ENCODE measurements around the gene C5orf63.

C5orf63 gene

DNA sequence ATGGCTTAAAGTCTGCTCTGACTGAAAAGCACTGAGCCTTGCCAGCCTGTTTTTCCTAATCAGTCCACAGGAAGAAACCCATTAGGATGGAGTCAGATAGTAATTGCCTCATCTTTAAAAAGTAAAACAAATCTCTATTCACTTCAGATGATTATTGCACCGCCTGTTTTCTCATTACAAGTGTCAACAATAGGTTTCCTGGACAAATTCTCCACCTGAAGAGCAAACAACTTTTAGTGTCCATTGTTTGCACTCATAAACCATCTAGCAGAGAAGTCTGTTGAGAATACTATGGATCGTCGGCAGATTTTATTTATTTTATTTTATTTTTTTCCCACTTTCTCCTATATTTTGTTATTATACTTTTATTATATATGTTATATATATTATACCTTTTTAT, 20.3 kb downstream of the C5orf63 start:
- no peak for TF ChIP-seq ZC3H10 (CRISPR knock-in tag; IDR thresholded peaks at IDR 0.05)
- TF ChIP-seq ZFP30 (CRISPR knock-in tag; IDR thresholded peaks at IDR 0.05) = no peak
- no peak for TF ChIP-seq TSHZ2 (CRISPR knock-in tag; IDR thresholded peaks at IDR 0.05)
- TF ChIP-seq, protein P1, sequence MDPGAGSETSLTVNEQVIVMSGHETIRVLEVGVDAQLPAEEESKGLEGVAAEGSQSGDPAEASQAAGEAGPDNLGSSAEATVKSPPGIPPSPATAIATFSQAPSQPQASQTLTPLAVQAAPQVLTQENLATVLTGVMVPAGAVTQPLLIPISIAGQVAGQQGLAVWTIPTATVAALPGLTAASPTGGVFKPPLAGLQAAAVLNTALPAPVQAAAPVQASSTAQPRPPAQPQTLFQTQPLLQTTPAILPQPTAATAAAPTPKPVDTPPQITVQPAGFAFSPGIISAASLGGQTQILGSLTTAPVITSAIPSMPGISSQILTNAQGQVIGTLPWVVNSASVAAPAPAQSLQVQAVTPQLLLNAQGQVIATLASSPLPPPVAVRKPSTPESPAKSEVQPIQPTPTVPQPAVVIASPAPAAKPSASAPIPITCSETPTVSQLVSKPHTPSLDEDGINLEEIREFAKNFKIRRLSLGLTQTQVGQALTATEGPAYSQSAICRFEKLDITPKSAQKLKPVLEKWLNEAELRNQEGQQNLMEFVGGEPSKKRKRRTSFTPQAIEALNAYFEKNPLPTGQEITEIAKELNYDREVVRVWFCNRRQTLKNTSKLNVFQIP (CRISPR knock-in tag; IDR thresholded peaks at IDR 0.05; ENCODE audit: borderline replicate concordance, low read depth) = no peak
- no peak for TF ChIP-seq GLIS3 (CRISPR knock-in tag; IDR thresholded peaks at IDR 0.05)
- TF ChIP-seq RARB (CRISPR knock-in tag; IDR thresholded peaks at IDR 0.05) = no peak
- TF ChIP-seq CSDC2 (CRISPR knock-in tag; IDR thresholded peaks at IDR 0.05) = no peak
- TF ChIP-seq TCF4 (CRISPR knock-in tag; IDR thresholded peaks at IDR 0.05; ENCODE audit: borderline replicate concordance) = no peak
- no peak for TF ChIP-seq ARNTL (CRISPR knock-in tag; IDR thresholded peaks at IDR 0.05; ENCODE audit: borderline replicate concordance, low read depth)
- no peak for TF ChIP-seq ISL1 (CRISPR knock-in tag; IDR thresholded peaks at IDR 0.05)
- no peak for TF ChIP-seq PPARA (CRISPR knock-in tag; IDR thresholded peaks at IDR 0.05; ENCODE audit: borderline replicate concordance)
- ATAC-seq = no peak

- TF ChIP-seq ZC3H10 (CRISPR knock-in tag; IDR thresholded peaks at IDR 0.05) (no peak), CSDC2 (CRISPR knock-in tag; IDR thresholded peaks at IDR 0.05) (no peak), CSRNP3 (CRISPR knock-in tag; IDR thresholded peaks at IDR 0.05) (no peak), TSHZ2 (CRISPR knock-in tag; IDR thresholded peaks at IDR 0.05) (no peak), RARB (CRISPR knock-in tag; IDR thresholded peaks at IDR 0.05) (no peak), SNAI2 (CRISPR knock-in tag; IDR thresholded peaks at IDR 0.05) (no peak)
- TF ChIP-seq, protein P2, sequence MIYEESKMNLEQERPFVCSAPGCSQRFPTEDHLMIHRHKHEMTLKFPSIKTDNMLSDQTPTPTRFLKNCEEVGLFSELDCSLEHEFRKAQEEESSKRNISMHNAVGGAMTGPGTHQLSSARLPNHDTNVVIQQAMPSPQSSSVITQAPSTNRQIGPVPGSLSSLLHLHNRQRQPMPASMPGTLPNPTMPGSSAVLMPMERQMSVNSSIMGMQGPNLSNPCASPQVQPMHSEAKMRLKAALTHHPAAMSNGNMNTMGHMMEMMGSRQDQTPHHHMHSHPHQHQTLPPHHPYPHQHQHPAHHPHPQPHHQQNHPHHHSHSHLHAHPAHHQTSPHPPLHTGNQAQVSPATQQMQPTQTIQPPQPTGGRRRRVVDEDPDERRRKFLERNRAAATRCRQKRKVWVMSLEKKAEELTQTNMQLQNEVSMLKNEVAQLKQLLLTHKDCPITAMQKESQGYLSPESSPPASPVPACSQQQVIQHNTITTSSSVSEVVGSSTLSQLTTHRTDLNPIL (CRISPR knock-in tag; IDR thresholded peaks at IDR 0.05; ENCODE audit: low read depth) = no peak
- no peak for ATAC-seq
Observed at GRCh38 chr5:127051591-127051990, 21.7 kb downstream of the C5orf63 start.

- TF ChIP-seq TOX (CRISPR knock-in tag; IDR thresholded peaks at IDR 0.05; ENCODE audit: borderline replicate concordance) (no peak), ISL1 (CRISPR knock-in tag; IDR thresholded peaks at IDR 0.05) (no peak), ARNTL (CRISPR knock-in tag; IDR thresholded peaks at IDR 0.05; ENCODE audit: borderline replicate concordance, low read depth) (no peak), ZFP3 (CRISPR knock-in tag; IDR thresholded peaks at IDR 0.05) (no peak), ZNF8 (CRISPR knock-in tag; IDR thresholded peaks at IDR 0.05) (no peak), ZC3H10 (CRISPR knock-in tag; IDR thresholded peaks at IDR 0.05) (no peak), ESRRG (CRISPR knock-in tag; IDR thresholded peaks at IDR 0.05) (no peak), PPARA (CRISPR knock-in tag; IDR thresholded peaks at IDR 0.05; ENCODE audit: borderline replicate concordance) (no peak), ZFP30 (CRISPR knock-in tag; IDR thresholded peaks at IDR 0.05) (no peak), CSDC2 (CRISPR knock-in tag; IDR thresholded peaks at IDR 0.05) (no peak), SNAI2 (CRISPR knock-in tag; IDR thresholded peaks at IDR 0.05) (no peak)
- no peak for ATAC-seq
Observed at GRCh38 chr5:127046343-127047072, 26.8 kb downstream of the C5orf63 start.
